H54 (cell line): ENCODE results near the gene ORC3.
"Not testable (repeated sequence)": the region's sequence is repeated elsewhere in the genome, so short reads cannot be mapped to it uniquely, and the experiment has no call there.

Source experiments
- DNase-seq: peaks from one replicate; pipeline ENCODE4 v3.0.0; 2011; ENCODE audit warnings: low spot score, mixed read lengths; ENCODE audit not compliant: insufficient read length
- FAIRE-seq: peaks from 3 replicates; lab custom pipeline; 2011; peaks lifted over from hg19 to GRCh38; lab: Jason Lieb, UNC
- POLR2A ChIP-seq: IDR thresholded peaks from 2 replicates; pipeline ENCODE4 v1.6.1; 2011; ENCODE audit warnings: low read depth, mild to moderate bottlenecking, low read length

ORC3 gene

DNA sequence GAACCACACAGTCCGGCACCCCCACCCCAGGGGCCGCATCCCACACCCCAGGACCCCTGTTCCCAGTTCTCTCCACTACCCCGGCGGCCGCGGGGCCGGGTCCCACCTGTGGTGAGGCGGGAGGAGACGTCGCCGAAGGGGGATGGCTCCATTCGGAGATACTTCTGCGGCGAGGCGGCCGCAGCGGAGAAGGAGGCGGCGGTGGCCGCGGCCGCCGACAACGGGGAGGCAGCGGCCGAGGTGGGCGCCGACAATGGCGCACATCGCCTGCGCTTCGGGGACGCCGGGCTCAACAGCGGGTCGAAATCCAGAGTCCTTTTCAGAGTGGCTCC, 111.4 kb downstream of the ORC3 start:
- TF ChIP-seq POLR2A = 0 out of 2 replicates have a peak, but pooled peaks have one; percentile 24
- DNase-seq (no peak), FAIRE-seq (no peak)

DNA sequence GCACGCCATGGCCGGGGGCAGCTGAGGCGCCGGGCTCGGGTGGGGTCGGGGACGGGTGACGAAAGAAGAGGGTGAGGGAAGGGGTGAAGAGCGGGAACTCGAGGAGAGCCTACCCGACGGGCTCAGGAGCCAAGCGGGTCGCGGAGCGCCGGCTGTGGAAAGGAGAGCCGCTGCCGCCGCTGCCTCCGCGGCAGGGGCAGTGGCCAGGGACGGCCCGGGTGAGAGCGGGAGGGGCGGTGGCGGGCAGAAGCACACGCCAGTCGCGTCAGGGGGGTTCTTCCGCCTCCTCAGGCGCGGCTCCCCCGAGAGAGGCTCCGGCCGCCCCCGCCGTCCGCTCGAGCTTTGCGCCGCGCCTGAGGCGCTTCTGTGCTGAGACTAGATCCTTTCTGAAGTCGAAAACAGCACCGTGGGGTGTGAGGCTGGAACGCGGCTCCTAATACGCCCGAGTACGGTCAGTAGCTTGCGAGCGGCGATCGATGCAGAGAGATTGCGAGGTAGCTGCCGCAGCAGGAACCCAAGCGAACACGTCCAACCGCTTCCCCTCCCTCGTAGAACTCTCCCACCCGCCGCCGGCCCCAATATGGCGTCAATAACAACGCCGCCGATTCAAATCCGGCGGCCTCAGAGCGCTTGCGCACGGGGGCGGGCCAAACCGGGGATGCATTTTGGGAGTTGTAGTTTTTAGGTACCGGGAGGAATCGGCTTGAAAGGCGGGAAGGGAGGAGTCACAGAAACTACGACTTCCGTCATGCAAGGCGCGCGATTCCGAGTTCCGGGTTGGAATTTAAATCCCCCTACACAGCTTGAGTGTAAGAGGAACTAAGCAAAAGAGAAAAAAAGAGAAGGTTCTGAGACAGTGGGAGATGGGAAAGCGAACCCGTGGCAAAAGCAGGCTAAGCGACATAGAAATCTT, 112.0 kb downstream of the ORC3 start, which contains the start of gene AKIRIN2:
TSS of gene AKIRIN2 (minus strand) at position 558 of the 913 bp plus-strand sequence. CDS start at position 9, 549 bp downstream.
- peak; percentile 92 for TF ChIP-seq POLR2A
- peak; percentile 85 for FAIRE-seq
- DNase-seq = peak; percentile 38

DNA sequence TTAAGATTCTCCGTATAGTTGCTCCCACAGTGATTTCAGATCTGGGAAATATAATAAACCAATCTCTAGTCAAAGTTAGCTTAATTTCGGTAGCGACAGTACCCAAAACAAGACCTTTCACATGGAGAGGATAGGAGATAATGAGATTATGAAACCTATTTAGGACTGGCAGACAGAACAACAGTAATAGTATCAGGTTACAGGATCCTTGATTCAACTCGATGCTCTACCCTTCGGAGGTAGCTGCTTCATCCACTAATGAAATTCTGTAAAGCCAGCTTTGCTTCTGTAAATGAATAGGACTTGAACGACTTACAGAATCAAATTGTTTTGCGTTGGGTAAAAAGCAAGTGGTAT, 112.6 kb downstream of the ORC3 start:
- FAIRE-seq (peak; percentile 80), DNase-seq (no peak)
- no peak for TF ChIP-seq POLR2A

DNA sequence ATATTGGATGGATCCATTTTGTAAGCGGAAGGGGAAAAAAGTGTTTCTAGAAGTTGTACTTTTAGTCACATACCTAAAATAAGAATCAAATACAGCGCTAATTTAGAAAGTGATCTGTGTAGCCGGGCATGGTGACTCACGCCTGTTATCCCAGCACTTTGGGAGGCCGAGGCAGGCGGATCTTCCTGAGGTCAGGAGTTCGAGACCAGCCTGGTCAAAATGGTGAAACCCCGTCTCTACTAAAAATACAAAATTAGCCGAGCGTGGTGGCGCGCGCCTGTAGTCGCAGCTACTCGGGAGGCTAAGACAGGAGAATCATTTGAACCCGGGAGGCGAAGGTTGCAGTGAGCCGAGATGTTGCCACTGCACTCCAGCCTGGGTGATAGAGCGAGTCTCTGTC, 113.1 kb downstream of the ORC3 start:
- not testable (repeated sequence) for DNase-seq, FAIRE-seq

DNA sequence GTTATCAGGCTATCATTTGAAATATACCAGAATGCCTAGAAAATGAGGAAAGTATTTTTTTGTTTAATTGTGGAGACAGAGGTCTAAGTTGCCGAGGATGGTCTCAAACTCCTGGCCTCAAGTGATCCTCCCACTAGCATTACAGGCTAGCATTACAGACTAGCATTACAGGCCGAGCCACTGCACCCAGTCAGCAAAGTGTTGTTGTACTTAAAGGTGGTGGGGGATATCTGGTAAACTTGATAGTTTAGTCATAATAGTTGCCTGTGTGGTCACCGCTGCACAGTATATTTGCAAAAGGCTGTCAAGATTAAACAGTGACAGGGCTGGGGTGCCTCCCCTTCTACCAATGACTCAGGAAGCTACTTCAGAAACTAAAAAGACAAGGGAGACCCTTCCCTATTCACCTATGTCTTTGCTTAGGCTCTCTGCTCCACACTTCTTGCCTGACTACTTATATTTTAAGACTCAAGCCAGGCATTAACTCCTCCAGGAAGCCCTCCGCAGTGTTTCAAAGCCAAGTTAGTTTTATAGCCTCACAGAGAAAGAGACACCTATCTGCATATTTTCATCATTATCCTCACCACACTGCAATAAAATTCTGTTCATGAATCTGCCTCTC, 115.2 kb downstream of the ORC3 start:
- no peak for TF ChIP-seq POLR2A
- DNase-seq = no peak
- FAIRE-seq = peak; percentile 75

DNA sequence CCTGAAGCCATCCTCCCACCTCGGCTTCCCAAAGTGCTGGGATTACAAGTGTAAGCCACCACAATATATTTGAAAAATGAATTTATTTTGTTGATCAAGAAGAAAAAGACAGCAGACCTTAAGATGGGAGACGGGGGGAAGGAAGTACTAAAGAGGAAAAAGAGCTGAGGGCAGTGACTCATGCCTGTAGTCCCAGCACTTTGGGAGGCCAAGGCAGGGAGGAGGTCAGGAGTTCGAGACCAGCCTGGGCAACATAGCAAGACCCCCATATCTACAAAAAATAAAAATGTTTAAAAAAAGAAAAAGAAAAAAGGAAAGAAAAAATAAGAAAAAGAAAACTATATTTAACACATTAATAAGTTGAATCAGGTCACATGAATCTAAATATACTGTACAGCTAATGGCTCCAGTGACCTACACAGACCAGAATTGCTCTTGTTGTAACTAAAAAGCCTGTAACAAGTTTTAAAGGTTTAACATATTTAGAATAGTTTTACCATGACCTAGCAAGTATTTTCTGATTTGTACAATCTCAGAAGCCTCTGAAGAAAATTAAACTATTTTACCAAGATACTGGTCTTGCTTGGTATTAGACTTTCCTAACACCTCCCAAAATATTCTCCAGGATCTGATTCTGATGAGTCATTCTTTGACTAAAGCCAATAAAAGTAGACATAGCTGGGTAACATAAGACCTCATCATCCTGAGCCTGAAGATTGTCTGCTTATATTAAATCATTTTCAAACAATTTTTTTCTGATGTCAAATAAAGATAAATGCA, 116.4 kb downstream of the ORC3 start:
- FAIRE-seq = peak; percentile 60
- no peak for TF ChIP-seq POLR2A
- no peak for DNase-seq

DNA sequence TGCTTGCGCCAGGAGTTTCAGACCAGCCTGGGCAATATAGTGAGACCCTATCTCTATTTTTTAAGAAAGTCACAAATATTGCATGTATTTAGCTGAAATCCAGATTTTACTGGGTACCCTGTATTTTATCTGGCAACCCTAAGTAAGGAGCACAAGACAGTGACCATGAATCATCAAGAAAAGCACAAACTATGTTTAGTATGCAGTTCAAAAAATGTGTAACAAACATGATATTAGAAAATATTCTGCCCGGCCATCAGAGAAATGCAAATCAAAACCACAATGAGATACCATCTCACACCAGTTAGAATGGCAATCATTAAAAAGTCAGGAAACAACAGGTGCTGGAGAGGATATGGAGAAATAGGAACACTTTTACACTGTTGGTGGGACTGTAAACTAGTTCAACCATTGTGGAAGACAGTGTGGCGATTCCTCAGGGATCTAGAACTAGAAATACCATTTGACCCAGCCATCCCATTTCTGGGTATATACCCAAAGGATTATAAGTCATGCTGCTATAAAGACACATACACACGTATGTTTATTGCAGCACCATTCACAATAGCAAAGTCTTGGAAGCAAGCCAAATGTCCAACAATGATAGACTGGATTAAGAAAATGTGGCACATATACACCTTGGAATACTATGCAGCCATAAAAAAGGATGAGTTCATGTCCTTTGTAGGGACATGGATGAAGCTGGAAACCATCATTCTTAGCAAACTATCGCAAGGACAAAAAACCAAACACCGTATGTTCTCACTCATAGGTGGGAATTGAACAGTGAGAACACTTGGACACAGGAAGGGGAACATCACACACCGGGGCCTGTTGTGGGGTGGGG, 118.9 kb downstream of the ORC3 start:
- DNase-seq, FAIRE-seq: not testable (repeated sequence)

DNA sequence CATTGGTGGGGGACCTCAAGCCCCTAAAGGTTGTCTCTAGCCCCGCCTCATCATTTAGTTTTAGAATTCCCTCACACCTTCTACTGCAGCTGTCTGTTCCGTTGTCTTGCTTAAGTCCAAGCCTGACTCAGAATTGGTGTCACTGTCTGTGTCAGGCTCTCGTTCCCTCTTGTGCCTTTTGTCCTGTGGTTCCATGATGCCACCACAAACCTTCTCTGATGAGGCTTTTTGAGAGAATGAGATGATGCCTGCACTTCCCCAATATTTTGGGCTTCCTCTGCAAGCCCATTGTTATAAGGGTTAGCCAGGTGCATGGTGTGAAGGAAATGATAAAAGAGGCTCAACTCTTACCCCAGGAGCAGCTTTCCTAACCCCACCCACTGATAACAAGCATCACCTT, 120.2 kb downstream of the ORC3 start:
- DNase-seq (no peak), FAIRE-seq (no peak)
- TF ChIP-seq POLR2A = no peak

DNA sequence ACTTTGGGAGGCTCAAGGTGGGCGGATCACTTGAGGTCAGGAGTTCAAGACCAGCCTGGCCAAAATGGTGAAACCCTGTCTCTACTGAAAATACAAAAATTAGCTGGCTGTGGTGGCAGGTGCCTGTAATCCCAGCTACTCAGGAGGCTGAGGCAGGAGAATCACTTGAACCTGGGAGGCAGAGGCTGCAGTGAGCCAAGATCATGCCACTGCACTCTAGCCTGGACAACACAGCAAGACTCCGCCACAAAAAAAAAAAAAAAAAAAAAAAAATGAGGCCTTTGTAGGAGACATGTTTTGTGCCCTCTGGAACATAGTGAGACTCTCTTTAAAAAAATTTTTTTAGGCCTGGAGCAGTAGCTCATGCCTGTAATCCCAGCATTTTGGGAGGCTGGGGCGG, 122.8 kb downstream of the ORC3 start:
- FAIRE-seq, DNase-seq: not testable (repeated sequence)

DNA sequence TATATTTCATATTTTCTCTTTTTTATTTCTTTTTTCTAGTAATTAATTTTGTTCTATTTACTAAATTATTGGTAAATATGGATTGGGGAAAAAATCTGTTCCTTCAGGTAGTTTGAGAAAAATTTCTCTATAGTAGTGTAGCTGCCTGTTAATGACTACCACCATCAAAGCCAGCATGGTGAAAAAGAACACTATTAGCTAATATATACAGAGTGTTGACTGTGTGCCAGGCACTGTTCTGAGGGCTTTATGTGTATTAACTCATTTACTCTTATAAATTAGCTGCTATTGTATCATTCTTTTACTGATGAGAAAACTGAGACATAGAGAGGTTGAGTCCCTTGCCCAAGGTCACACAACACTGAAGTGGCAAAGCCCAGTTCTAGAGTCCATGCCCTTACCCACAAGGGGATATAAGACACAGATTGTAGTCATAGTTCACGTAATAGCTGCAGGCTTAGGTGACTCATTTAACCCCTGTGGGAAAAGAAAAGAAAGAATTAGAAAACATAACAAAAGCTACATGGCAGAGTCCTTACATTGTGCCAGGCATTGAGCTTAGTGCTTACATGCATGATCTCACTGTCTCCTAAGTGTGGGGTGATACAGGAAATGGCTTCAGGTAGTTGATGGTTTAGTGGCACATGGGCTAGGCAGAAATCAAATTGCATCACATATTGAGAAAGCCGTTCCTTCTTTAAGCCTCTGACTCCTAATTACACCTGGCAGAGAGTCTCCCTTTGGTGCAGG, 124.3 kb downstream of the ORC3 start:
- FAIRE-seq = peak; percentile 90
- TF ChIP-seq POLR2A = no peak
- peak; percentile 30 for DNase-seq
